ENCODE results near the gene LEFTY2. TPM values are rescaled to one million over a fixed set of nuclear protein-coding genes. Genes with fewer than 3 reads are reported as not detected.
A peak's percentile ranks its signal among the peaks of the same experiment; 100 is the strongest.

Gene LEFTY2
- total and polyA plus RNA-seq, 12 donors: 0.23 to 1.4 (median 0.56) TPM

- H3K27me3 ChIP-seq: no peaks in the 10 kb centered on the region
- TF ChIP-seq CTCF (IDR thresholded peaks at IDR 0.05): peak in 3 of 9 donors; percentile 5 to 12 (median 8)
- peak within 1 kb of the TSS; percentile 74 to 98 (median 93) for H3K27ac ChIP-seq
- peaks cover 5 to 45% (median 27%) of the 10 kb centered on the region in 9 donors for H3K4me1 ChIP-seq
- intact Hi-C loops (cut with DNase I): loop anchor here in 2 of 10 donors (5.0 kb wide), 2 partner anchors 48 to 53 kb away; no protein-coding TSS in a partner anchor
- WGBS, 2 donors: 0 to 1% methylated on average over 76 to 80 of the region's 80 CpGs
- ATAC-seq (peak; percentile 99 to 100 (median 99)), DNase-seq (peak; percentile 94 to 96)
- peak within 1 kb of the TSS; percentile 63 to 95 (median 82) for H3K4me3 ChIP-seq
- no peaks in the 10 kb centered on the region for H3K9me3 ChIP-seq
- peaks cover 0 to 33% (median 0%) of the 10 kb centered on the region in 9 donors for H3K36me3 ChIP-seq
These were observed 17.1 kb downstream of the LEFTY2 start, which contains the start of gene PYCR2 for GRCh38 chr1:225923692-225924555. TSS of gene PYCR2 (minus strand) at chr1:225924250. CDS start at chr1:225924110, 140 bp downstream.

GRCh38 chr1:225923381-225923691 is 17.7 kb downstream of the LEFTY2 start:
- Histone ChIP-seq H3K4me1 (peaks cover 5 to 45% (median 27%) of the 10 kb centered on the region in 9 donors), H3K4me3 (peak overlapping the region; percentile 63 to 95 (median 82)), H3K36me3 (peaks cover 0 to 39% (median 0%) of the 10 kb centered on the region in 9 donors), H3K27me3 (no peaks in the 10 kb centered on the region), H3K9me3 (no peaks in the 10 kb centered on the region), H3K27ac (peak overlapping the region; percentile 74 to 98 (median 93))
- intact Hi-C loops (cut with DNase I): loop anchor here in 2 of 10 donors (5.0 kb wide), 2 partner anchors 49 to 54 kb away; no protein-coding TSS in a partner anchor
- 3 to 4% methylated on average over 8 of the region's 8 CpGs for WGBS, 2 donors
- DNase-seq (no peak), ATAC-seq (peak in 2 of 8 donors; percentile 1 to 6)
- no peak for TF ChIP-seq CTCF (IDR thresholded peaks at IDR 0.05)

GRCh38 chr1:225921734-225922709 is 19.0 kb downstream of the LEFTY2 start:
- ATAC-seq (no peak), DNase-seq (no peak)
- no peak for TF ChIP-seq CTCF (IDR thresholded peaks at IDR 0.05)
- peaks cover 0 to 52% (median 8%) of the 10 kb centered on the region in 9 donors for H3K36me3 ChIP-seq
- intact Hi-C loops (cut with DNase I): loop anchor here in 2 of 10 donors (5.0 kb wide), 2 partner anchors 50 to 55 kb away; no protein-coding TSS in a partner anchor
- 93 to 95% methylated on average over 23 of the region's 23 CpGs for WGBS, 2 donors
- H3K9me3 ChIP-seq: no peaks in the 10 kb centered on the region
- H3K27me3 ChIP-seq: no peaks in the 10 kb centered on the region
- H3K27ac ChIP-seq: no peak overlapping the region
- H3K4me1 ChIP-seq: peaks cover 5 to 45% (median 27%) of the 10 kb centered on the region in 9 donors
- H3K4me3 ChIP-seq: no peak overlapping the region

Measured in heart right ventricle (tissue), 16 donors.